ENCODE data around the gene MUS81. TPM values are rescaled to one million over a fixed set of nuclear protein-coding genes. Genes with fewer than 3 reads are reported as not detected.

Gene MUS81
- total and polyA plus RNA-seq, 2 donors (not counting 3 experiments of a cell fraction or from before 2014, with no cell fraction given) = 57.9 to 76.9 TPM

GRCh38 chr11:65853246-65853979 lies 6.8 kb upstream of the MUS81 start:
- Histone ChIP-seq H4K20me1 (replicated peaks; ENCODE audit: control insufficient read depth, extremely low read depth, insufficient read depth, low read length) (peaks cover 9% of the 10 kb centered on the region), H3K27me3 (ENCODE audit: control insufficient read depth in 2 of 2, insufficient read depth in 2 of 2, low read length in 2 of 2) (no peaks in the 10 kb centered on the region), H3K27ac (ENCODE audit: insufficient read depth, low read depth, low read length) (no peak overlapping the region), H3K9me1 (replicated peaks; ENCODE audit: control insufficient read depth, extremely low read depth, insufficient read depth, low read length) (no peaks in the 10 kb centered on the region), H3K9ac (replicated peaks; ENCODE audit: extremely low read depth, insufficient read depth, low read length) (no peak overlapping the region), H3K4me3 (replicated peaks in 1 of 3; ENCODE audit: insufficient read depth in 1 of 3, low read depth in 1 of 3, low read length in 3 of 3) (no peak overlapping the region), H3K9me3 (replicated peaks; ENCODE audit: control insufficient read depth, insufficient read depth, low read length) (no peaks in the 10 kb centered on the region), H2AFZ (ENCODE audit: low read depth, low read length) (no peak overlapping the region), H3K36me3 (ENCODE audit: control insufficient read depth in 2 of 2, extremely low read depth in 1 of 2, insufficient read depth in 2 of 2, low read length in 2 of 2) (peaks cover 36 to 44% of the 10 kb centered on the region in 2 experiments), H3K79me2 (ENCODE audit: control insufficient read depth, insufficient read depth, low read length) (peaks cover 49% of the 10 kb centered on the region), H3K4me2 (ENCODE audit: insufficient read depth, low read length) (no peak overlapping the region), H3K4me1 (ENCODE audit: control insufficient read depth, extremely low read depth, insufficient read depth, low read length) (peaks cover 15% of the 10 kb centered on the region)
- no peak for TF ChIP-seq CTCF (IDR thresholded peaks at IDR 0.05; ENCODE audit: extremely low read depth in 1 of 2, insufficient read depth in 1 of 2, low read depth in 1 of 2, low read length in 2 of 2)
- TF ChIP-seq POLR2AphosphoS5 (IDR thresholded peaks at IDR 0.05; ENCODE audit: insufficient read depth, low read depth, low read length) = peak; percentile 4
- ChIA-PET POLR2A (no interaction called here), CTCF (interaction anchor here (0.9 to 1.9 kb wide), 2 partner anchors 15 to 73 kb away, joined by 4 to 6 read pairs; no protein-coding TSS in a partner anchor)
- no peak for DNase-seq (ENCODE audit: low read depth, low spot score)
- dilution Hi-C loops (cut with MboI; ENCODE audit: extremely low pct_ligation_motif_present, low sequenced_read_pairs) (no loop called here), intact Hi-C loops (cut with micrococcal nuclease) (no loop called here)
- FAIRE-seq = peak; percentile 38
- BruUV-seq (replicated peaks) = no TSS peak

DNA sequence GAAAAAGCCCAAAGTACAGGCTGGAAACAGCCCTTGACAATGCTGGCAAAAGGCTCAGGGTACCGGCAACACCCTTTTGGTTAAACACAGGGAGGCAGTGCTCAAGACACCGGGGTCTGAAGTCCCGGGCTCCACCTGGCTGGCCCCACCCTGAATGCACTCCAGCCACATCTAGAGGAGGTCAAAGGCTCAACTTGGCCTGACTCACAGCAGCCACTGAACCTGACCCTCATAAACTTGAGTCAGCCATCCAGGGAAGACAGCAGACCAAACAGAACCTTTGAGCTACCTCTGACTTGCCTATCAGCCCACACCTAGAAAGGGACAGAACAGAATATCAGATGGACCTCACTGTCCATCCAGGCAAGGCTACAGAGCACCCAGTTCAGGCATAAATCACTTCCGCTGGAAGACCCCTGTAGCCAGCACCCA lies 6.1 kb upstream of the MUS81 start:
- no peak overlapping the region for H3K9ac ChIP-seq (replicated peaks; ENCODE audit: extremely low read depth, insufficient read depth, low read length)
- H3K27me3 ChIP-seq (ENCODE audit: control insufficient read depth in 2 of 2, insufficient read depth in 2 of 2, low read length in 2 of 2) = no peaks in the 10 kb centered on the region
- FAIRE-seq (no peak), DNase-seq (ENCODE audit: low read depth, low spot score) (no peak)
- H3K36me3 ChIP-seq (ENCODE audit: control insufficient read depth in 2 of 2, extremely low read depth in 1 of 2, insufficient read depth in 2 of 2, low read length in 2 of 2) = peaks cover 36 to 44% of the 10 kb centered on the region in 2 experiments
- H3K4me1 ChIP-seq (ENCODE audit: control insufficient read depth, extremely low read depth, insufficient read depth, low read length) = peaks cover 21% of the 10 kb centered on the region
- ChIA-PET CTCF (no interaction called here), POLR2A (no interaction called here)
- no peak overlapping the region for H3K4me2 ChIP-seq (ENCODE audit: insufficient read depth, low read length)
- dilution Hi-C loops (cut with MboI; ENCODE audit: extremely low pct_ligation_motif_present, low sequenced_read_pairs) (no loop called here), intact Hi-C loops (cut with micrococcal nuclease) (no loop called here)
- no peak overlapping the region for H3K27ac ChIP-seq (ENCODE audit: insufficient read depth, low read depth, low read length)
- peaks cover 9% of the 10 kb centered on the region for H4K20me1 ChIP-seq (replicated peaks; ENCODE audit: control insufficient read depth, extremely low read depth, insufficient read depth, low read length)
- TF ChIP-seq JUN (IDR thresholded peaks at IDR 0.05; ENCODE audit: borderline replicate concordance, insufficient read depth, insufficient read length, low read depth) (no peak), FOS (IDR thresholded peaks at IDR 0.05; ENCODE audit: borderline replicate concordance, insufficient read depth, low read length) (no peak), GATA2 (IDR thresholded peaks at IDR 0.05; ENCODE audit: insufficient read depth, insufficient read length, low read depth, low read length) (no peak), CTCF (IDR thresholded peaks at IDR 0.05; ENCODE audit: extremely low read depth in 1 of 2, insufficient read depth in 1 of 2, low read depth in 1 of 2, low read length in 2 of 2) (no peak), EZH2 (IDR thresholded peaks at IDR 0.05; ENCODE audit: borderline replicate concordance, low read depth, low read length, severe bottlenecking) (no peak)
- TF ChIP-seq, protein P1, sequence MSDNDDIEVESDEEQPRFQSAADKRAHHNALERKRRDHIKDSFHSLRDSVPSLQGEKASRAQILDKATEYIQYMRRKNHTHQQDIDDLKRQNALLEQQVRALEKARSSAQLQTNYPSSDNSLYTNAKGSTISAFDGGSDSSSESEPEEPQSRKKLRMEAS (IDR thresholded peaks at IDR 0.05; ENCODE audit: insufficient read depth, insufficient read length) = no peak
- no peaks in the 10 kb centered on the region for H3K9me1 ChIP-seq (replicated peaks; ENCODE audit: control insufficient read depth, extremely low read depth, insufficient read depth, low read length)
- H2AFZ ChIP-seq (ENCODE audit: low read depth, low read length) = no peak overlapping the region
- peaks cover 49% of the 10 kb centered on the region for H3K79me2 ChIP-seq (ENCODE audit: control insufficient read depth, insufficient read depth, low read length)
- BruUV-seq (replicated peaks) = no TSS peak
- H3K9me3 ChIP-seq (replicated peaks; ENCODE audit: control insufficient read depth, insufficient read depth, low read length) = no peaks in the 10 kb centered on the region
- H3K4me3 ChIP-seq (replicated peaks in 1 of 3; ENCODE audit: insufficient read depth in 1 of 3, low read depth in 1 of 3, low read length in 3 of 3) = no peak overlapping the region

Measured in endothelial cell of umbilical vein (primary cell).